GM12873 (cell line): ENCODE measurements around the gene CPA4.

ENCODE experiments used
- TF ChIP-seq, protein P1 (sequence below): IDR thresholded peaks from 2 replicates; pipeline ENCODE4 v1.5.1; 2012; ENCODE audit warnings: low read depth, mild to moderate bottlenecking, moderate library complexity, low read length, control low read depth; ENCODE audit not compliant: insufficient read depth; ENCODE audit errors: missing control alignments

The CPA4 gene

DNA sequence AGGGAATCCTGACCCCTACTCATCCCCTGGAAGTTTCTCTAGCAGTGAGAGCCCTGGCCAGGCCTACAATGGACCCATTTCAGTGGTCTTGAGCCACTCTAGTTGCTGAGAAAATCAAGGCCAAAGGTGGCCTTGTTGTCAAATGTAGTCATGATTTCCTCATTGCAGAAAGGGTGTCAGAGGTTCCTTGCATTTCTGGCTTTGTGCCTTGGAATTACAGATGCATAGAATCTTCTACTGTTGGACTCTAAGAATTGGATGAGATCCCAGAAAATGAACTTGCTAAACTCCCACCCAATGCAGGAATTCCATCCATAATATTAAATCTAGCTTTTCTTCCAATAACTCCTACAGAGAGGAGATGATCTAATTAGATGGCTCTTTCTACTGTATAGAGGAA, 14.1 kb upstream of the CPA4 start:
- TF ChIP-seq, protein P1, sequence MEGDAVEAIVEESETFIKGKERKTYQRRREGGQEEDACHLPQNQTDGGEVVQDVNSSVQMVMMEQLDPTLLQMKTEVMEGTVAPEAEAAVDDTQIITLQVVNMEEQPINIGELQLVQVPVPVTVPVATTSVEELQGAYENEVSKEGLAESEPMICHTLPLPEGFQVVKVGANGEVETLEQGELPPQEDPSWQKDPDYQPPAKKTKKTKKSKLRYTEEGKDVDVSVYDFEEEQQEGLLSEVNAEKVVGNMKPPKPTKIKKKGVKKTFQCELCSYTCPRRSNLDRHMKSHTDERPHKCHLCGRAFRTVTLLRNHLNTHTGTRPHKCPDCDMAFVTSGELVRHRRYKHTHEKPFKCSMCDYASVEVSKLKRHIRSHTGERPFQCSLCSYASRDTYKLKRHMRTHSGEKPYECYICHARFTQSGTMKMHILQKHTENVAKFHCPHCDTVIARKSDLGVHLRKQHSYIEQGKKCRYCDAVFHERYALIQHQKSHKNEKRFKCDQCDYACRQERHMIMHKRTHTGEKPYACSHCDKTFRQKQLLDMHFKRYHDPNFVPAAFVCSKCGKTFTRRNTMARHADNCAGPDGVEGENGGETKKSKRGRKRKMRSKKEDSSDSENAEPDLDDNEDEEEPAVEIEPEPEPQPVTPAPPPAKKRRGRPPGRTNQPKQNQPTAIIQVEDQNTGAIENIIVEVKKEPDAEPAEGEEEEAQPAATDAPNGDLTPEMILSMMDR, result no peak

DNA sequence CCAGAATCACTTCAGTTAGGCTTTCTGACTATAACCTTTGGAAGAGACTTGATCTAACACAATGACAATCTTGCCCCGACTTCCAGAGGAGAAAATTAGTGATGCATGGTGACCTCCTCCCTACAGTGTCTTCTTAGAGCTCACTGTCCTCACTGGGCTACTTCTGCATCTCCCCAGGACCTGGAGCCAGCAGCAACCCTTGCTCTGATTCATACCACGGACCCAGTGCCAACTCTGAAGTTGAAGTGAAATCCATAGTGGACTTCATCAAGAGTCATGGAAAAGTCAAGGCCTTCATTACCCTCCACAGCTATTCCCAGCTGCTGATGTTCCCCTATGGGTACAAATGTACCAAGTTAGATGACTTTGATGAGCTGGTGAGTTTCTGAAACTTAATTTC, 13.7 kb upstream of the CPA4 start:
- TF ChIP-seq, protein P1, result no peak

DNA sequence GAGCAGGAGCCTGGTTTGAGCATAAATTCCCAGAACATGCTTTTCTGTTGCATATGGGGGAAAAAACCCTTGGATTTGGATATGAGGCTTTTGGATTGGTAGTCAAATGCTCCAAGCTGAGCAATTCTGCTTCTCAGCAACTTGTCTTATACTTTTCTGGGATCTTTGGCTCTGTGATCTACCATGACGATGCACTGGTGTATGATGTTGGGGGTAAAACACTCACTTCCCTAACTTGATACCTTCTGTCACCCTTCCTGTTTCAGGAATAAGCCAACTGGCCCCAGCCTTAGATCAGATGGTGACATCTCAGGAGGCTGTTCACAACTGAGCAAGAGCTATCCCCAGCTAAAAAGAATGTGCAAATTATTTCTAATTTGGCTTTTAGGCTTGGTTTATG, 13.1 kb upstream of the CPA4 start:
- TF ChIP-seq, protein P1, result no peak

DNA sequence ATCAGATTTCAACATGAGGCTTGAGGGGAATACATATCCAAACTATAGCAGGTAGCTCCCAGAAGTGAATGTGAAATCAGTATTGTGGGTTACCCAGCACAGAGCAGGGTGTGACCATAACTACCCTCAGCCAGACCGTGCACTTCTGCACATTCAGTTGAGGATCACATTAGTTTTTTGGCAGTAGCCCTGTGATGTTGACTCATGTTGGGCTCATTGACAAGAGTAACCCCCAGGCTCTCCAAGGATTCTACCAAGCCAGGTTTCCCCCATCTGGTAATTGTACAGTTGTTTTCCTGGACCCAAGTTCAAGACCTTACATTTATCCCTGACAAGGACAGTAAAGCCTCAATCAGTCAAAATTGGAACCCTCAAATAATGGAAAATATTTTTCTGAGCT, 11.7 kb upstream of the CPA4 start:
- TF ChIP-seq, protein P1, result no peak

DNA sequence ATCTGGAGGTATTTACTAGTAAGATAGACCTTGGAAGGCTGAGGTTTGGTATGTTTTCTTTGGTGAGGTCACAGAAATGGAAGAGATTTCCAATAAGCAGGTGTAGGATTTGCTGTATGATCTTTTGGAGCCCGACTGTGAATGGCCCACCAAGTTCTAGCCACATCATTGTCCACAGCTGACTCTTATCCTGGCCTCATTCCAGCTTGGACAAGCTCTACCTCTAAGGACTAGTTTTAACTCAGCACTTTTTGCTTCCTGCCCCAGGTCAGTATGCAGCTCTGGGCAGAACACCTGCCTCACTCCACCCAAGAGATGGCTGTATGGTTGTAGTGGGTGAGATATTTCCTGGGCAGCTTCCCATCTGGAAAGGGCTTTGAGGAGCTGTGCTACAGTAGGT, 6.1 kb upstream of the CPA4 start:
- TF ChIP-seq, protein P1, result no peak

DNA sequence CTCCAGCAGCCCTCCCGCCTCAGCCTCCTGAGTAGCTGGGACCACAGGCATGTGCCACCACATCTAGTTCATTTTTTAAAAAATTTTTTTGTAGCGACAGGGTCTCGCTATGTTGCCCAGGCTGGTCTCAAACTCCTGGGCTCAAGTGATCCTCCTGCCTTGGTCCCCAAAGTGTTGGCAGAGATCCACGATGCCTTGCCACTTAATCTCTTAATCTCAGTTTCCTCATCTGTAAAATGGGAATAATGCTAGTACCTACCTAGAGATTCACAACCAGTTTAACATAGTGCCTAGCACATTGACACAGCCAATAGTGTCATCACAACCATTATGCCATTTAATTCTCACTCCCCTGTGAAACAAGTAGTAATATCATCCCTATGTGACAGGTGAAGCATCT, 4.8 kb upstream of the CPA4 start:
- TF ChIP-seq, protein P1, result no peak

DNA sequence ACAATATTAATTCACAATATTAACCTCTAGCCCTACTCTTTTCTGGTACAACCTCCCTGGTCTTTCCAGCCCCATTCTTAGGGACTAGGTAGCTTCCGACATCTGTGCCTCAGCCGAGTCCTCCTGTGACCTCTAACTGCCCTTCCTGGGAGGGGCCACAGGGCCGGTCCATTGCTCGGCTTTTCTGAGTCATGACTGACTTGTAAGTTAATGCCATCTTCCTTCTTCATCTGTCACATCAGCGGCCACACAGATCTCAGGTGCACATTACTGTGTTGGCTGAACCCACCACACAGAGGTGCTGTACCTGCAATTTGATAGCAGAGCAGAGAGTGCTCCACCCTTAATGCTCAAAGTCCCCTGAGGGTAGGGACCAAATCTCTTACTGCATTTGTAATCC, 4.1 kb upstream of the CPA4 start:
- TF ChIP-seq, protein P1, result no peak
